Endometrial microvascular endothelial cells (primary cell): Measurements from ENCODE around the gene IP6K1. TPM values are rescaled to one million over a fixed set of nuclear protein-coding genes. Genes with fewer than 3 reads are reported as not detected.
"Not testable (repeated sequence)": the region's sequence is repeated elsewhere in the genome, so short reads cannot be mapped to it uniquely, and the experiment has no call there.

Source experiments
- in situ Hi-C: cut with HindIII; loops from 2 replicates; pipeline ENCODE4 v1.10.0; 2017; ENCODE audit warnings: low sequenced_read_pairs, low pct_unique_long_range_greater_than_20kb; ENCODE audit errors: inconsistent ontology term
- total RNA-seq: library from RNA; depleted of rRNA; stranded (reverse); fragments of >200 nt; gene quantifications from one replicate; pipeline ENCODE4 v1.2.3, GENCODE V29; 2015; ENCODE audit errors: inconsistent ontology term

IP6K1 gene
- total RNA-seq, 1 donor from 2014 or later: 38.7 TPM

- in situ Hi-C loops: no loop called here
These were observed 8.9 kb upstream of the IP6K1 start for GRCh38 chr3:49794926-49795905.

GRCh38 chr3:49794431-49794830, 8.1 kb upstream of the IP6K1 start:
- in situ Hi-C loops: no loop called here

- in situ Hi-C loops: no loop called here
These were observed 7.2 kb upstream of the IP6K1 start for GRCh38 chr3:49793486-49794085.

- in situ Hi-C loops: no loop called here
These were observed 6.2 kb upstream of the IP6K1 start for GRCh38 chr3:49792371-49793150.

- in situ Hi-C loops: no loop called here
These were observed 5.2 kb upstream of the IP6K1 start for GRCh38 chr3:49791571-49791970.

GRCh38 chr3:49790626-49791411, 4.5 kb upstream of the IP6K1 start:
- in situ Hi-C loops: no loop called here

- in situ Hi-C loops: no loop called here
These were observed 1.7 kb upstream of the IP6K1 start for GRCh38 chr3:49788056-49788455.

GRCh38 chr3:49787536-49787935, 1.2 kb upstream of the IP6K1 start:
- in situ Hi-C loops: no loop called here

- in situ Hi-C loops: no loop called here
These were observed 781 bp upstream of the IP6K1 start for GRCh38 chr3:49787182-49787464.

- in situ Hi-C loops: no loop called here
These were observed 581 bp downstream of the IP6K1 start for GRCh38 chr3:49785565-49786356.

GRCh38 chr3:49782277-49782676, 4.1 kb downstream of the IP6K1 start:
- in situ Hi-C loops: not testable (repeated sequence)

- in situ Hi-C loops: no loop called here
These were observed 4.7 kb downstream of the IP6K1 start for GRCh38 chr3:49781415-49782199.

GRCh38 chr3:49780975-49781365, 5.4 kb downstream of the IP6K1 start:
- in situ Hi-C loops: not testable (repeated sequence)

- in situ Hi-C loops: no loop called here
These were observed 6.0 kb downstream of the IP6K1 start for GRCh38 chr3:49780080-49780974.

GRCh38 chr3:49779358-49780079, 6.8 kb downstream of the IP6K1 start:
- in situ Hi-C loops: no loop called here

GRCh38 chr3:49776101-49776500, 10.2 kb downstream of the IP6K1 start:
- in situ Hi-C loops: not testable (repeated sequence)
